Stomach (tissue), 4 donors: ENCODE results near the gene CAMK2B.

ENCODE experiments used
- POLR2AphosphoS5 ChIP-seq, 3 donors: sonication (generic); formaldehyde crosslinking; IDR thresholded peaks; one replicate each; pipeline ENCODE4 v1.6.1; 2016; ENCODE audit warnings: antibody characterized with exemption in 3 of 3
- TF ChIP-seq, protein P1 (sequence below), 7 experiments: fragments of 450-650 bp in 4 of 7; fragments of 200-600 bp in 3 of 7; sonication (generic) in 3 of 7; IDR thresholded peaks; one replicate each; pipeline ENCODE4 v1.5.1; 2016 to 2019; ENCODE audit warnings: antibody characterized with exemption in 7 of 7, control low read depth in 2 of 7, mild to moderate bottlenecking in 1 of 7

DNA sequence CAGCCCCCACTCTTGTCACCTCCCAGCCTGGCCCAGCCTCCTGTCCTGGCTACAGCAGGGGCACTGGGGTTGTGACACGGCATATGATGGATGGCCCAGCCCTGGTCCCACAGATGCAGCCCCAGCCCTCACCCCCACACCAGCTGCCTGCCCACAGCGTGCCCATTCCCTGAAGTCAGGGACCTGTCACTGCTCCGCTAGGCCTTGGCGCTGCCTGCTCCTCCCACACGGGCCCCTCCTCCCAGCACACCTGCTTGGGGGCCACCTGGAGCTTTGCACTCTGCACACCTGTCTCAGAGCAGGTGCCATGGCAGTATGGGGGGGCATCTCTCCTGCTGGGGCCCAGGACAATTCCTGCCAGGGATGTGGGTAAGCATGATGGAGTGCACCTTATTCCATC lies 139.7 kb downstream of the CAMK2B start:
- TF ChIP-seq, protein P1, sequence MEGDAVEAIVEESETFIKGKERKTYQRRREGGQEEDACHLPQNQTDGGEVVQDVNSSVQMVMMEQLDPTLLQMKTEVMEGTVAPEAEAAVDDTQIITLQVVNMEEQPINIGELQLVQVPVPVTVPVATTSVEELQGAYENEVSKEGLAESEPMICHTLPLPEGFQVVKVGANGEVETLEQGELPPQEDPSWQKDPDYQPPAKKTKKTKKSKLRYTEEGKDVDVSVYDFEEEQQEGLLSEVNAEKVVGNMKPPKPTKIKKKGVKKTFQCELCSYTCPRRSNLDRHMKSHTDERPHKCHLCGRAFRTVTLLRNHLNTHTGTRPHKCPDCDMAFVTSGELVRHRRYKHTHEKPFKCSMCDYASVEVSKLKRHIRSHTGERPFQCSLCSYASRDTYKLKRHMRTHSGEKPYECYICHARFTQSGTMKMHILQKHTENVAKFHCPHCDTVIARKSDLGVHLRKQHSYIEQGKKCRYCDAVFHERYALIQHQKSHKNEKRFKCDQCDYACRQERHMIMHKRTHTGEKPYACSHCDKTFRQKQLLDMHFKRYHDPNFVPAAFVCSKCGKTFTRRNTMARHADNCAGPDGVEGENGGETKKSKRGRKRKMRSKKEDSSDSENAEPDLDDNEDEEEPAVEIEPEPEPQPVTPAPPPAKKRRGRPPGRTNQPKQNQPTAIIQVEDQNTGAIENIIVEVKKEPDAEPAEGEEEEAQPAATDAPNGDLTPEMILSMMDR (IDR thresholded peaks at IDR 0.05), result no peak
- TF ChIP-seq POLR2AphosphoS5 (IDR thresholded peaks at IDR 0.05), result no peak
